Measurements from ENCODE around the gene PSG7. TPM values are rescaled to one million over a fixed set of nuclear protein-coding genes. Genes with fewer than 3 reads are reported as not detected.
"Not testable (repeated sequence)": the region's sequence is repeated elsewhere in the genome, so short reads cannot be mapped to it uniquely, and the experiment has no call there.

Gene PSG7
- total RNA-seq, result not detected

- DNase-seq (ENCODE audit: low spot score), result not testable (repeated sequence)
These were observed at the start of gene PSG7 for GRCh38 chr19:42937107-42937506. Gene PSG7, minus strand, starts transcription at chr19:42937207. Its CDS starts 131 bp downstream, at chr19:42937076.

GRCh38 chr19:42985588-42985987, 48.6 kb upstream of the PSG7 start:
- DNase-seq (ENCODE audit: low spot score), result no peak

DNA sequence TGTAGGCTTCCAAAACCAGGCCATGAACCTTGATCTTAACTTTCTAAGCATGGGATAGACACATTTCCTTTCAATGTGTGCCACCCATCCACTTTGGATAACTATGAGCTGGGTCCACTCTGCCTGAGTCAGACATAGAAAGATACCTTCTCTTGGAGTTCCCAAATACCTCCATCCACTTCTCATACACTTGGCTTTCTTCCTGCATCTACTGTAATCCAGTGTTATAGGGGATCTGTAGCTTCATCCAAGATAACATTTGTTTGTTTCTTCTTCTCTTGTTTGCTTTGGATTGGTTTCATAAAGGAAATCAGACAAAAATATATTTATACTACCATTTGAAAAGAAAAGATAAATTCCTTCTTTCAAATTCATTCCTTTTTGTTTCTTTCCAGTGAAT, 45.1 kb upstream of the PSG7 start:
- not testable (repeated sequence) for DNase-seq (ENCODE audit: low spot score)

- DNase-seq (ENCODE audit: low spot score), result not testable (repeated sequence)
These were observed 34.4 kb upstream of the PSG7 start for GRCh38 chr19:42971451-42971850.

- no peak for DNase-seq (ENCODE audit: low spot score)
These were observed 28.2 kb upstream of the PSG7 start for GRCh38 chr19:42965176-42965575.

GRCh38 chr19:42961119-42961518, 24.1 kb upstream of the PSG7 start:
- no peak for DNase-seq (ENCODE audit: low spot score)

DNA sequence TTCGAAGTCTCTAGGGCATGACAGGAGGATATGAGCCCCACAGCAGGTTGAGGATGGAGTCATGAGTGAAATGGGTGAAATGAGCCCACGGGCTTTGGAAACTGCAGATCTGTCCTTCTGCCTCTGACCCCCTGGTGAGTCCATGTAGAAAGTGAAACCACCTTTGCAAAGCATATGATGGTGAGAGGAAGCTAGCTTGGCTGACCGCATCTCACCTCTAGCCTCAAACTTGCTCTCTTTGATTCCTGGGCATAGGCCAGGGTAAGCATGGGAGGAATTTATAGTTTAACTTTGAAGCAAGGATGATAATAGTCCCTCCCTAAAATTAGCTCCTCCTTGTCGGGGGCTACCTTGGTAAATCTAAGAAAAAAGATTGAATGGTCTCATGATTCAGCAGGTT, 15.1 kb upstream of the PSG7 start:
- not testable (repeated sequence) for DNase-seq (ENCODE audit: low spot score)

DNA sequence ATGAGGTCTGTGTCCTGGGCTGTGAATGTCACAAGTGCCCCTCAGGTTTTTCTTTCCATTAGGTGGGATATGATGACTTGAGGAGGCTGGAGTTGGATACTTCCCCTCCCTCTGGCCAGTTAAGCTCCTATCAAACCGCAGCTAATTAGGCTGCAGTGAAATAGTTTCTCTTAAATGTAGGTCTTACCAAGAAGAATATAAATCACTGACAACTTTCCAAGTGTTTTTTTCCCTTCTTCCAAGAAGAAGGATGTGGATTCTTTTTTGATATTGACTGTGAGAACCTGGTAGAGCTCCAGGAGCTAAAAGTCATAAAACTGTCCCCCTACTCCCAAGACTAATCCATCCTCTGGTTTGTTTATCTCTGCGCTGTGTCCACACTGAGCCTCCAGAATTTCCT, 14.5 kb upstream of the PSG7 start:
- not testable (repeated sequence) for DNase-seq (ENCODE audit: low spot score)

GRCh38 chr19:42942187-42942789, 5.3 kb upstream of the PSG7 start:
- no peak for DNase-seq (ENCODE audit: low spot score)

DNA sequence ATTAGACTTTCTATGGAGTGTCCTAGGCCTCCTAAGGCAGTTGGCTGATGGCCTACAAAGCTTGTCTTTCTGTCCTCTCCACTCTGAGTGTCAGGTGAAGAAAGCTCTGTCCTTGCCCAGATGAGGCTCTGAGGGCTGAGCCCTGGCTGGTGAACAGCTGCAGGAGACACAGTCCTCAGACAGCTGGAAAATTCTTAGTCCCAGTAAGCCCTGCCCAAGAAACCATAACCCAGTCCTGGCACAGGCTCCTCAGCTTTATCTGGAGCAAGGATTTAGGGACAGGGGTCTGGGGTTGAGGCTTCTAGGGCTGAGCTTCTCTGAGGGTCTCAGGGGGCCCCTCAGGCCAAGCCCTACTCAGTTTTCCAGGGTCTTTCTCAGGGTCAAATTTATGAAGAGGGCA, 2.3 kb downstream of the PSG7 start:
- DNase-seq (ENCODE audit: low spot score), result not testable (repeated sequence)

DNA sequence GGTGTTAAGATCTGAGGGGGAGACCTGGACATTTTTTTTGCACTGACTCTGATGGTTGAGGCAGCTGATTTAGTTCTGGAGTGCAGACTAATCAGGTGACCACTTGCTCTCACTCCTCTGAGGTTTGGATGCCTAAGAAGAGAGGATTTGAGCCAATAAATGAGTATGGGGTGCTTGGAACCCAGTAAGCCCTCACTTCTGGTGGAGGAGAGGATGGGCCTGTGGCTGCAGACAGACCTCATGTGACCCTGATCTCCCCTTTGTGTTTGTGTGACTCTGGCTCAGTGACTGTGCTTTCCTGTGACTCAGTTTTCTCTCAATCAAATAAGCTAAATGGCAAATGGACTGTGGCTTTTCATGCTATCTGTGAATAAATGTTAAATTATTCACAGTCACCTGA, 2.8 kb downstream of the PSG7 start:
- DNase-seq (ENCODE audit: low spot score), result not testable (repeated sequence)

DNA sequence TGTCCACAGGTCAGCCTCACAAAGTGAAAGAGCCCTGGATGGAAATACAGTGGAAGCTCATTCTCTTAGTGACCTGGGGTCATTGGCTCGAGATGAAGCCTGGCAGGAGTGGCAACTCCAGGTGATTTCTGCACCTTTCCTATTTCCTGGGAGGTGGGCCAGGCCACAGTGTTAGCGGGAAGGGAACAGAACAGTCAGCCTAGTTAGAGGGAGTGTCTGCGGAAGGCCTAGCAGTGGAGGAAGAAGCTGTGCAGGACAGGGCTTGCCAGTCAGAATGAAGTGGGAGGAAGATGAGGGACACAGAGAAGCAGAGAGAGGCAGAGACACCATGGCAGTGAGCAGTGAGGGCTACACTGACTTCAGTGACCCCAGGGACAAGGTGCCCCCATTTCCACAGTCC, 3.6 kb downstream of the PSG7 start:
- not testable (repeated sequence) for DNase-seq (ENCODE audit: low spot score)

- DNase-seq (ENCODE audit: low spot score), result not testable (repeated sequence)
These were observed 4.4 kb downstream of the PSG7 start for GRCh38 chr19:42932485-42933101.

- not testable (repeated sequence) for DNase-seq (ENCODE audit: low spot score)
These were observed 6.8 kb downstream of the PSG7 start for GRCh38 chr19:42930214-42930613.

DNA sequence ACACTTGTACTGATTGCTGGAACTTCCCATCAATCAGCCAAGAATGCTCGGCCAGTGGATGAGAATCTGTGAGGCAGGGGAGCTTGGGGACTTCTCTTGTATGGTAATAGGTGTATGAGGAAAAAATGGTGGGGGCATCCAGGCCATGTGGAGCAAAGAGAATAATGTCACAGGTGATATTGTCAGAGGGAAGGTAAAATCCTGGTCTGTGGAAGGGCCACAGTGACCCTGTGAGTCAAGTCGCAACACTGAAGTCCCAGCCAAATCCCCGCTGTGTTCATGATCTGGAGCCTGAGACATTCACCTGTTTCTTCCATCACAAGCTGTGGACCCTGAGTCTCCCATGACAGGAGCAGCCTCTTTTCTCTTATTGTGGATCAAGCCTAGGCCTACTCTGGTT, 8.1 kb downstream of the PSG7 start:
- DNase-seq (ENCODE audit: low spot score), result no peak

GRCh38 chr19:42926781-42927180, 10.2 kb downstream of the PSG7 start:
- no peak for DNase-seq (ENCODE audit: low spot score)

GRCh38 chr19:42923106-42923505, 13.9 kb downstream of the PSG7 start:
- not testable (repeated sequence) for DNase-seq (ENCODE audit: low spot score)

DNA sequence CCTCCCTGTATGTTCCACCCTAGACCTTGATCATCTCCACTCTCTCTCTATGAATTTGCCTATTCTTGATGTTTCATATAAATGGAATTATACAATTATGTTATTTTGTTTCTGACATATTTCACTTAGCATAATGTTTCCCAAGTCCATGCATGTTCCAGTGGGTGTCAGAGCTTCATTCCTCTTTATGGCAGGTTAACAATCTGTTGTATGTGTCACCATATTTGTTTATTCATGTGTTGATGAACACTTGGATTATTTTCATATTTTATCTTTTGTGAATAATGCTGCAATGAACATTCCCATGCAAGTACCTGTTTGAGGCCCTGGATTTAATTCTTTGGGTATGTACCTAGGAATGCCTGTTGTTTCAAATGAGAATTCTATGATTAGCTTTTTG, 16.0 kb downstream of the PSG7 start:
- DNase-seq (ENCODE audit: low spot score), result not testable (repeated sequence)

DNA sequence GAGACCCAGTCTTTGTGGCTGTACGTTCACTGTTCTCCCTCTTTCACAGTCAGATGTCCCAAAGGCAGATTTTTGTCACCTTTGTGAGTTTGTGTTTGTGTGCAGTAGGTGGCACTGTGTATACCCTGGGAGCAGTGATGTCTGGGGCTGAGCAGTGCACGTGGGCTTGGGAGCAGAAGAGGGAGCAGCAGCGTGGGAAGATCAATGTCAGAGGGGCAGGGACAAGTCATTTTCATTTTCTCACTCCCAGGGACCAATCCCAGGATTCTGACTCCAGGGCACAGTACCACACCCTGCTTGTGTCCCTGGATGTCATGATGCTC, 17.3 kb downstream of the PSG7 start:
- DNase-seq (ENCODE audit: low spot score), result no peak

- DNase-seq (ENCODE audit: low spot score), result not testable (repeated sequence)
These were observed 17.8 kb downstream of the PSG7 start for GRCh38 chr19:42919070-42919756.

- DNase-seq (ENCODE audit: low spot score), result not testable (repeated sequence)
These were observed 18.5 kb downstream of the PSG7 start for GRCh38 chr19:42918377-42919069.

DNA sequence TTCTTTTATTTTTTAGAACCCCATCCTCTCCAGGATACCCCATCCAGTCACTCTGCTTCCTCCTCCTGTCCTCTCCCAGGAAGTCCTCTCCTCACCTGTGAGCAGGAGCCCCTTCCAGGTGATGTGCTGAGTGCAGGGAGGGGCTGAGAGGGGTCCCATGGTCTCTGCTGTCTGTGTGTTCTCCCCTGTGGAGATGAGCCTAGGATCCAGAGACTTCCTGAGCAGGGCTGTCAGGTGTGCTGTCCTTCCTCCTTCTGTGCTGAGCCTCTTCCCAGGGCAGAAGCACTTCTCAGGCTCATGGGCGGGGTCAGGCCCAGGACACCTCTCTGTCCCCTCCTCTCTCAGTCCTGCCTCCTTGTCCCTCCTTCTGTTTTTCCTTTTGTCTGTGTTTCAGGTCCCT, 19.4 kb downstream of the PSG7 start, which contains the start of gene PSG6:
PSG6 (minus strand) TSS at position 261 of the 400 bp plus-strand sequence; CDS start at position 159, 102 bp downstream.
- DNase-seq (ENCODE audit: low spot score), result not testable (repeated sequence)

All from ureter (tissue), 1 donor.